Heart left ventricle (tissue), 13 donors: ENCODE data around the gene TSC2.

Experiments
- POLR2A ChIP-seq, 2 donors: fragments of 450-650 bp; IDR thresholded peaks; one replicate each; pipeline ENCODE4 v1.6.1; 2017; ENCODE audit warnings: antibody characterized with exemption in 2 of 2, mild to moderate bottlenecking in 2 of 2, moderate library complexity in 2 of 2
- TF ChIP-seq, protein P1 (sequence below), 12 donors: fragments of 200-600 bp; sonication (generic) in 4 of 12; IDR thresholded peaks; one replicate each; pipeline versions ENCODE4 v1.5.0 to v1.8.0; 2018 to 2022; ENCODE audit warnings: antibody characterized with exemption in 12 of 12, mild to moderate bottlenecking in 5 of 12
- donor health status: ischemic (EF 13 %, LVEDD 7.1; RV severe dilation, severe dysfunction).
- donor health status: DM: no; HTN: yes; CAD: no.
- donor health status: DM: no; HTN: no; CAD: no.
- donor health status: ischemic (EF 25% LVEDD 6.9; RV normal size, moderate dysfunction).
- donor health status: ischemic (EF 25% LVEDD 5.7; RV mildly dilated, moderate dysfunction).
- donor health status: ischemic (EF 35%, LVEDD 5.7; RV mildly dilated, moderate dysfunction).
- donor health status: nonischemic (EF 11% LVEDD 7.7; RV severe dilation, severe dysfunction).
- donor health status: DM: yes; HTN: yes; CAD: no.
- donor health status: PGD.
- donor health status: ischemic (EF 29% LVEDD 5.4; RV normal size, mild dysfunction).
- donor health status: nonischemic (EF 23%, LVEDD 6.1; RV moderate dilation, normal function).

DNA sequence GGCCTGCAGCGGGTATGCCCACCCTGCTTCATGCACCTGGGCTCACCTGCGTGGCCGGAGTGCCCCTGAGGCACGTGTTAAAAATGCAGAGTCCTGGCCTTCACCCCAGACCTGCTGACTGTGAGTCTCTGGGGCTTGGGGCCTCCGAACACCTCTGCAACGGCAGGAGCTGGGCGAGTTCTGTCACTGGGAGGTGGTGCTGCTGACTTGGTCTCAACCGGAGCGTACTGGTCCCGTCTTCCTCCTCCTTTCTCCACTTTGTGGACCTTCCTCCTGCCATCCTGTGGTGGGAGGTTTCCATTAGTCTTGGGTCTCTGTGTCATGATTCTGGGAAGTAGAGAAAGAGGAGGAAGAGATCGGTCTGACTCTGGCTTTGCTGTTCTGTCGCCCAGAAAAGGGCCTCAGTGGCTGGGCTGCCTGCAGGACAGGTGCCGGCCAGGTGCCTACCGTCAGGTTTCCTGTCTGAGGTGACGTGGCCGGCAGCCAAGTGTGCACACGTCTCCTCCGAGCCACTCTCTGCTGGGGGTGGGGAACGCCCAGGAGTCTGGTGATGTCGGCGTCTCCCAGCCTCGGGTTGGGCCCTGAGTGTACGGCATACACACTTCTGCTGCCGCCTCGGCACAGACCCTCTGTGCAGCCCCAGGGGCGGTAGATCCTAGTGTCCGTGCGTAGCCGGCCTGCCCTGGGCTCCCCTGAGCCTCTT is 6.9 kb downstream of the TSC2 start:
- no peak for TF ChIP-seq POLR2A (IDR thresholded peaks at IDR 0.05)
- TF ChIP-seq, protein P1, sequence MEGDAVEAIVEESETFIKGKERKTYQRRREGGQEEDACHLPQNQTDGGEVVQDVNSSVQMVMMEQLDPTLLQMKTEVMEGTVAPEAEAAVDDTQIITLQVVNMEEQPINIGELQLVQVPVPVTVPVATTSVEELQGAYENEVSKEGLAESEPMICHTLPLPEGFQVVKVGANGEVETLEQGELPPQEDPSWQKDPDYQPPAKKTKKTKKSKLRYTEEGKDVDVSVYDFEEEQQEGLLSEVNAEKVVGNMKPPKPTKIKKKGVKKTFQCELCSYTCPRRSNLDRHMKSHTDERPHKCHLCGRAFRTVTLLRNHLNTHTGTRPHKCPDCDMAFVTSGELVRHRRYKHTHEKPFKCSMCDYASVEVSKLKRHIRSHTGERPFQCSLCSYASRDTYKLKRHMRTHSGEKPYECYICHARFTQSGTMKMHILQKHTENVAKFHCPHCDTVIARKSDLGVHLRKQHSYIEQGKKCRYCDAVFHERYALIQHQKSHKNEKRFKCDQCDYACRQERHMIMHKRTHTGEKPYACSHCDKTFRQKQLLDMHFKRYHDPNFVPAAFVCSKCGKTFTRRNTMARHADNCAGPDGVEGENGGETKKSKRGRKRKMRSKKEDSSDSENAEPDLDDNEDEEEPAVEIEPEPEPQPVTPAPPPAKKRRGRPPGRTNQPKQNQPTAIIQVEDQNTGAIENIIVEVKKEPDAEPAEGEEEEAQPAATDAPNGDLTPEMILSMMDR (IDR thresholded peaks at IDR 0.05), result no peak
